HepG2 (cell line): ENCODE measurements around the gene ENO2. TPM values are rescaled to one million over a fixed set of nuclear protein-coding genes. Genes with fewer than 3 reads are reported as not detected.
A peak's percentile ranks its signal among the peaks of the same experiment; 100 is the strongest.

Experiments
- ATAC-seq: fragments of 200-7000 bp; cut with Tn5 transposase; 3 replicates; pipeline ENCODE4 v1.9.1; 2020; ENCODE audit warnings: mild to moderate bottlenecking, moderate library complexity
- BruUV-seq: library from RNA; stranded (reverse); fragments of 400-500 nt; replicated peaks from 2 replicates; lab custom pipeline; 2021; lab: Mats Ljungman, UMichigan
- CTCF ChIA-PET: fragments of 300-600 bp; formaldehyde crosslinking; extraction: SDS; loops from one replicate; lab custom pipeline; 2021; ENCODE audit warnings: low total read pairs, inconsistent platforms, low intra/inter-chr PET ratio; lab: Yijun Ruan, JAX
- POLR2A ChIA-PET: fragments of 350-600 bp; sonication (Branson Sonifier 250); formaldehyde crosslinking; loops from one replicate; lab custom pipeline; 2020; ENCODE audit warnings: antibody characterized with exemption, inconsistent platforms; lab: Yijun Ruan, JAX
- DNase-seq: peaks from one replicate; pipeline ENCODE4 v3.0.0-alpha.2; 2015; ENCODE audit warnings: low spot score
- FAIRE-seq: peaks from 3 replicates; lab custom pipeline; 2011; peaks lifted over from hg19 to GRCh38; lab: Jason Lieb, UNC
- H2AFZ ChIP-seq: one replicate; pipeline ENCODE4 v1.6.1; 2011; ENCODE audit warnings: low read length, inconsistent platforms
- H3K27ac ChIP-seq: fragments of 300-600 bp; 3 replicates; pipeline ENCODE4 v1.8.0; 2011; ENCODE audit warnings: mixed run types, mild to moderate bottlenecking, mixed read lengths, low read length, inconsistent platforms; ENCODE audit not compliant: insufficient read depth; ENCODE audit errors: extremely low read length
- H3K27me3 ChIP-seq, 2 experiments: fragments of 200-600 bp in 1 of 2; 2 replicates in 1 of 2; 3 replicates in 1 of 2; pipeline versions ENCODE4 v1.6.0 to v1.8.0; 2011; ENCODE audit warnings: low read length in 2 of 2, mild to moderate bottlenecking in 2 of 2, moderate library complexity in 2 of 2, inconsistent platforms in 1 of 2; ENCODE audit not compliant: insufficient read depth in 2 of 2, control insufficient read depth in 1 of 2
- H3K36me3 ChIP-seq, 2 experiments: fragments of 200-600 bp in 1 of 2; replicated peaks in 1 of 2; 2 replicates in 1 of 2; 3 replicates in 1 of 2; pipeline versions ENCODE4 v1.5.1 to v1.8.0; 2011; ENCODE audit warnings: low read length in 2 of 2, inconsistent platforms in 1 of 2; ENCODE audit not compliant: insufficient read depth in 2 of 2, control insufficient read depth in 1 of 2
- H3K4me1 ChIP-seq: 2 replicates; pipeline ENCODE4 v1.5.1; 2012; ENCODE audit warnings: low read length, inconsistent platforms; ENCODE audit not compliant: insufficient read depth
- H3K4me2 ChIP-seq: 2 replicates; pipeline ENCODE4 v1.6.0; 2011; ENCODE audit warnings: low read depth, low read length, inconsistent platforms
- H3K4me3 ChIP-seq, 3 experiments: fragments of 200-600 bp in 1 of 3; sonication (generic), shearing (Covaris generic) in 1 of 3; replicated peaks in 1 of 3; 2 replicates each; pipeline ENCODE4 v1.5.1; 2011 to 2016; ENCODE audit warnings: low read length in 3 of 3, inconsistent platforms in 2 of 3, low read depth in 2 of 3, mild to moderate bottlenecking in 2 of 3, control low read depth in 1 of 3, mixed read lengths in 1 of 3; ENCODE audit not compliant: insufficient read depth in 1 of 3
- H3K79me2 ChIP-seq: one replicate; pipeline ENCODE4 v1.6.1; 2011; ENCODE audit warnings: low read length, inconsistent platforms; ENCODE audit not compliant: insufficient read depth
- H3K9ac ChIP-seq: 2 replicates; pipeline ENCODE4 v1.6.0; 2011; ENCODE audit warnings: mild to moderate bottlenecking, low read depth, low read length, inconsistent platforms; ENCODE audit not compliant: insufficient read depth
- H3K9me3 ChIP-seq: 2 replicates; pipeline ENCODE4 v1.5.1; 2012; ENCODE audit warnings: mild to moderate bottlenecking, low read length
- H4K20me1 ChIP-seq: 2 replicates; pipeline ENCODE4 v1.6.0; 2011; ENCODE audit warnings: inconsistent platforms, mild to moderate bottlenecking, low read length, moderate library complexity; ENCODE audit not compliant: insufficient read depth
- CSRNP1 ChIP-seq: sonication (generic); formaldehyde crosslinking; IDR thresholded peaks from 2 replicates; pipeline ENCODE4 v1.8.1; 2023; ENCODE audit warnings: mild to moderate bottlenecking, missing genetic modification reagents
- KDM5A ChIP-seq: fragments of 200-600 bp; sonication (generic); IDR thresholded peaks from 2 replicates; pipeline ENCODE4 v1.7.0; 2018; ENCODE audit warnings: antibody characterized with exemption, mild to moderate bottlenecking, low read length, borderline replicate concordance
- POLR2A ChIP-seq, 2 experiments: IDR thresholded peaks; 2 replicates each; pipeline ENCODE4 v1.6.1; 2011; ENCODE audit warnings: low read depth in 2 of 2, low read length in 2 of 2, mild to moderate bottlenecking in 1 of 2, moderate library complexity in 1 of 2; ENCODE audit not compliant: insufficient read depth in 1 of 2
- TGIF2 ChIP-seq: IDR thresholded peaks from 2 replicates; pipeline ENCODE4 v1.6.1; 2016; ENCODE audit warnings: control low read depth, missing compliant biosample characterization
- ZNF124 ChIP-seq: sonication (generic); formaldehyde crosslinking; IDR thresholded peaks from 2 replicates; pipeline ENCODE4 v1.4.0; 2020; ENCODE audit warnings: missing genetic modification reagents
- ZNF772 ChIP-seq: sonication (generic); formaldehyde crosslinking; IDR thresholded peaks from 2 replicates; pipeline ENCODE4 v1.5.0; 2020; ENCODE audit warnings: mild to moderate bottlenecking, missing genetic modification reagents
- WGBS: methylation state at CpG from one replicate; pipeline ENCODE4 v1.1.6; 2017; ENCODE audit warnings: low lambda C conversion rate; 5-methylcytosine and 5-hydroxymethylcytosine counted together
- in situ Hi-C: cut with HindIII; loops from 2 replicates; pipeline ENCODE4 v1.10.0; 2017; ENCODE audit warnings: low pct_unique_long_range_greater_than_20kb; ENCODE audit not compliant: extremely low pct_ligation_motif_present
- intact Hi-C: fragments of 100-400 bp; cut with micrococcal nuclease; formaldehyde crosslinking; loops from one replicate; pipeline ENCODE4 v1.10.0; 2022; ENCODE audit not compliant: unreplicated experiment
- polyA plus RNA-seq, 8 experiments: library from polyadenylated mRNA; depleted of rRNA in 3 of 8; stranded (reverse) in 7 of 8; unstranded in 1 of 8; fragments of >200 nt; fragmentation: Illumina TruSeq in 4 of 8; extraction: Trizol in 4 of 8; gene quantifications; 2 replicates each; pipeline versions ENCODE4 v1.2.1 to v1.2.3, GENCODE V29; 2011 to 2016; ENCODE audit warnings: low read depth in 4 of 8, missing spikeins in 1 of 8, mixed read lengths in 1 of 8; ENCODE audit not compliant: insufficient read depth in 1 of 8
- total RNA-seq, 5 experiments: library from RNA; depleted of rRNA; stranded (reverse); fragments of >200 nt; fragmentation: Illumina TruSeq; extraction: Trizol; gene quantifications; 2 replicates each; pipeline ENCODE4 v1.2.3, GENCODE V29; 2016; ENCODE audit warnings: low read depth in 1 of 5
- TF ChIP-seq, protein P1 (sequence below): sonication (generic); formaldehyde crosslinking; IDR thresholded peaks from 2 replicates; pipeline ENCODE4 v1.8.0; 2022; ENCODE audit warnings: missing genetic modification reagents, mild to moderate bottlenecking, borderline replicate concordance
- TF ChIP-seq, protein P2 (sequence below): IDR thresholded peaks from 2 replicates; pipeline ENCODE4 v1.6.1; 2018; ENCODE audit warnings: missing genetic modification reagents, mild to moderate bottlenecking, missing compliant biosample characterization
- TF ChIP-seq, protein P3 (sequence below): sonication (generic); formaldehyde crosslinking; IDR thresholded peaks from 2 replicates; pipeline ENCODE4 v1.8.0; 2022; ENCODE audit warnings: missing genetic modification reagents, low read depth, mild to moderate bottlenecking, borderline replicate concordance

The ENO2 gene
- total and polyA plus RNA-seq, 2 of the 13 experiments (the other 11 are each of a cell fraction or from before 2014, with no cell fraction given), result 19.3 to 136 TPM

DNA sequence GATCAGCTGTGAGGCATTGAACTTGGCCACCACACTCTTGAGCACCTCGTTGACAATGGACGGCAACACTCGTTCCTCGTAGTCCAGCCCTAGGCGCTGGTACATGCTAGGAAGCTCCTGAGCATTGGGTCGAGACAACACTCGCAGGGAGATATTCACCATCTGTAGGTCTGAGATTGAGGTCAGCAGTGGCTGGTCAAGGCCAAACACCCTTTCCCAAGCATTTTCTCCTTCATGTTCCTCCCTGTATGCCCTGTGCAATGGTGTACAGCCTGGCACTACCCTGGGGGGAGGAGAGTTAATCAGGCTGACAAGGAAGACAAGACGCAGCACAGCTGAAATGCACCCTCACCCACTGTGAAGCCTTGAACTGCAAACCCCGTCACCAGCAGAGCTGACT lies 54.0 kb downstream of the ENO2 start:
- Histone ChIP-seq H3K4me2 (peak overlapping the region; percentile 92), H4K20me1 (no peaks in the 10 kb centered on the region; the same call in 1 of the 2 replicates), H3K9me3 (no peaks in the 10 kb centered on the region), H3K27ac (peak overlapping the region; percentile 95), H3K4me1 (peaks cover 53% of the 10 kb centered on the region), H3K27me3 (no peaks in the 10 kb centered on the region; a peak in 1 of 5 replicates), H2AFZ (no peak overlapping the region), H3K4me3 (no peak overlapping the region; a peak in 1 of 6 replicates), H3K79me2 (peaks cover 49% of the 10 kb centered on the region), H3K9ac (peak overlapping the region; percentile 91), H3K36me3 (peaks cover 22 to 38% of the 10 kb centered on the region in 2 experiments)
- TF ChIP-seq ZNF772 (CRISPR knock-in tag) (no peak), TGIF2 (CRISPR knock-in tag) (no peak), CSRNP1 (no peak), POLR2A (IDR thresholded peaks at IDR 0.05; ENCODE audit: insufficient read depth in 1 of 2, low read depth in 2 of 2, low read length in 2 of 2) (peak in 1 of 2 experiments; percentile 5; a peak in 2 of 4 replicates), KDM5A (no peak), ZNF124 (CRISPR knock-in tag) (no peak)
- TF ChIP-seq, protein P1, sequence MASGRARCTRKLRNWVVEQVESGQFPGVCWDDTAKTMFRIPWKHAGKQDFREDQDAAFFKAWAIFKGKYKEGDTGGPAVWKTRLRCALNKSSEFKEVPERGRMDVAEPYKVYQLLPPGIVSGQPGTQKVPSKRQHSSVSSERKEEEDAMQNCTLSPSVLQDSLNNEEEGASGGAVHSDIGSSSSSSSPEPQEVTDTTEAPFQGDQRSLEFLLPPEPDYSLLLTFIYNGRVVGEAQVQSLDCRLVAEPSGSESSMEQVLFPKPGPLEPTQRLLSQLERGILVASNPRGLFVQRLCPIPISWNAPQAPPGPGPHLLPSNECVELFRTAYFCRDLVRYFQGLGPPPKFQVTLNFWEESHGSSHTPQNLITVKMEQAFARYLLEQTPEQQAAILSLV, result 0 out of 2 replicates have a peak, but pooled peaks have one; percentile 29
- TF ChIP-seq, protein P2, sequence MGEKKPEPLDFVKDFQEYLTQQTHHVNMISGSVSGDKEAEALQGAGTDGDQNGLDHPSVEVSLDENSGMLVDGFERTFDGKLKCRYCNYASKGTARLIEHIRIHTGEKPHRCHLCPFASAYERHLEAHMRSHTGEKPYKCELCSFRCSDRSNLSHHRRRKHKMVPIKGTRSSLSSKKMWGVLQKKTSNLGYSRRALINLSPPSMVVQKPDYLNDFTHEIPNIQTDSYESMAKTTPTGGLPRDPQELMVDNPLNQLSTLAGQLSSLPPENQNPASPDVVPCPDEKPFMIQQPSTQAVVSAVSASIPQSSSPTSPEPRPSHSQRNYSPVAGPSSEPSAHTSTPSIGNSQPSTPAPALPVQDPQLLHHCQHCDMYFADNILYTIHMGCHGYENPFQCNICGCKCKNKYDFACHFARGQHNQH (CRISPR knock-in tag), result no peak
- TF ChIP-seq, protein P3, sequence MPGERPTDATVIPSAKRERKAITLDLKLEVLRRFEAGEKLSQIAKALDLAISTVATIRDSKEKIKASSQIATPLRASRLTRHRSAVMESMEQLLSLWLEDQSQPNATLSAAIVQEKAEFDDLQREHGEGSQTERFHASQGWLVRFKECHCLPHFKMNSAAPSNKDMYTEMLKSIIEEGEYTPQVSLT (CRISPR knock-in tag), result no peak
- ATAC-seq (no peak), DNase-seq (no peak), FAIRE-seq (no peak)
- WGBS, result 93% methylated on average over 9 of the region's 9 CpGs
- BruUV-seq, result no TSS peak
- CTCF ChIA-PET, result no interaction called here
- POLR2A ChIA-PET, result interaction anchor here (1.2 to 3.2 kb wide), 4 partner anchors 12 to 50 kb away, joined by 4 to 42 read pairs (median 7); partner anchors contain the start of genes C12orf57, LPCAT3 and RNU7-1
- in situ Hi-C loops, result no loop called here
- intact Hi-C loops, result no loop called here
